B cell (primary cell): ENCODE measurements around the gene GOLGA6L10. TPM values are rescaled to one million over a fixed set of nuclear protein-coding genes. Genes with fewer than 3 reads are reported as not detected.
"Not testable (repeated sequence)": the region's sequence is repeated elsewhere in the genome, so short reads cannot be mapped to it uniquely, and the experiment has no call there.

Experiments
- ATAC-seq: fragments of 200-7000 bp; cut with Tn5 transposase; one replicate; pipeline ENCODE4 v1.10.0; 2021; ENCODE audit warnings: low read depth, mild to moderate bottlenecking, moderate number of reproducible peaks, moderate library complexity
- CTCF ChIA-PET: fragments of 350-600 bp; sonication (Branson Sonifier 250); formaldehyde crosslinking; loops from one replicate; lab custom pipeline; 2021; ENCODE audit warnings: antibody characterized with exemption, inconsistent platforms; lab: Charles Lee
- POLR2A ChIA-PET: fragments of 350-600 bp; sonication (Branson Sonifier 250); formaldehyde crosslinking; loops from one replicate; lab custom pipeline; 2021; ENCODE audit warnings: antibody characterized with exemption; lab: Charles Lee
- DNase-seq: peaks from one replicate; pipeline ENCODE4 v3.0.0; 2013
- H2AFZ ChIP-seq: 2 replicates; pipeline ENCODE4 v1.6.1; 2012; ENCODE audit warnings: mild to moderate bottlenecking, low read depth, low read length; ENCODE audit not compliant: insufficient read depth, poor library complexity, severe bottlenecking
- H3K27ac ChIP-seq, 2 donors: 1 replicate in 1 of 2; 2 replicates in 1 of 2; pipeline ENCODE4 v1.5.1; 2012 to 2013; ENCODE audit warnings: low read length in 2 of 2, mild to moderate bottlenecking in 2 of 2, moderate library complexity in 1 of 2
- H3K27me3 ChIP-seq, 4 experiments: fragments of 200-600 bp in 1 of 4; sonication (generic) in 1 of 4; replicated peaks in 1 of 4; 1 replicate in 2 of 4; 2 replicates in 2 of 4; pipeline versions ENCODE4 v1.6.1 to v1.7.0; 2013 to 2016; ENCODE audit warnings: low read length in 3 of 4, mild to moderate bottlenecking in 2 of 4, mixed read lengths in 1 of 4, moderate library complexity in 1 of 4; ENCODE audit not compliant: insufficient read depth in 4 of 4, control insufficient read depth in 3 of 4; ENCODE audit errors: control extremely low read depth in 1 of 4
- H3K36me3 ChIP-seq, 2 experiments: replicated peaks in 1 of 2; 1 replicate in 1 of 2; 2 replicates in 1 of 2; pipeline versions ENCODE4 v1.6.1 to v1.7.1; 2013; ENCODE audit warnings: low read length in 1 of 2; ENCODE audit not compliant: insufficient read depth in 2 of 2, control insufficient read depth in 1 of 2; ENCODE audit errors: control extremely low read depth in 1 of 2, extremely low read depth in 1 of 2
- H3K4me1 ChIP-seq, 2 donors: fragments of 200-600 bp in 1 of 2; sonication (generic) in 1 of 2; 1 replicate in 1 of 2; 2 replicates in 1 of 2; pipeline versions ENCODE4 v1.5.1 to v1.6.1; 2013 to 2017; ENCODE audit warnings: low read length in 2 of 2; ENCODE audit not compliant: control insufficient read depth in 2 of 2, insufficient read depth in 2 of 2
- H3K4me2 ChIP-seq: replicated peaks from 2 replicates; pipeline ENCODE3; 2012; ENCODE audit warnings: mild to moderate bottlenecking, low read depth, low read length; ENCODE audit not compliant: poor library complexity, severe bottlenecking
- H3K4me3 ChIP-seq, 5 experiments: fragments of 200-600 bp in 1 of 5; sonication (generic) in 1 of 5; 1 replicate in 3 of 5; 2 replicates in 2 of 5; pipeline versions ENCODE4 v1.5.1 to v1.7.0; 2011 to 2016; ENCODE audit warnings: low read length in 4 of 5, mild to moderate bottlenecking in 4 of 5, low read depth in 2 of 5, control low read depth in 1 of 5, moderate library complexity in 1 of 5; ENCODE audit not compliant: insufficient read depth in 1 of 5; ENCODE audit errors: control extremely low read depth in 1 of 5, extremely low read depth in 1 of 5
- H3K79me2 ChIP-seq: fragments of 200-600 bp; sonication (generic); one replicate; pipeline ENCODE4 v1.6.0; 2016; ENCODE audit warnings: low read length; ENCODE audit not compliant: control insufficient read depth, insufficient read depth
- H3K9ac ChIP-seq: fragments of 200-600 bp; sonication (generic); 2 replicates; pipeline ENCODE4 v1.6.1; 2017; ENCODE audit warnings: mild to moderate bottlenecking, low read length, moderate library complexity
- H3K9me3 ChIP-seq, 3 donors: one replicate each; pipeline versions ENCODE4 v1.6.1 to v1.7.1; 2013; ENCODE audit warnings: low read length in 2 of 3; ENCODE audit not compliant: control insufficient read depth in 2 of 3, insufficient read depth in 1 of 3; ENCODE audit errors: control extremely low read depth in 1 of 3
- H4K20me1 ChIP-seq: 2 replicates; pipeline ENCODE4 v1.6.0; 2012; ENCODE audit warnings: mild to moderate bottlenecking, low read length; ENCODE audit not compliant: insufficient read depth, control insufficient read depth, poor library complexity, severe bottlenecking
- H3K27ac Mint-ChIP-seq: one replicate; pipeline ENCODE4 v1.8.0; 2021; ENCODE audit warnings: mixed read lengths
- H3K27me3 Mint-ChIP-seq: one replicate; pipeline ENCODE4 v1.8.0; 2021; ENCODE audit warnings: mixed read lengths
- H3K4me1 Mint-ChIP-seq: one replicate; pipeline ENCODE4 v1.8.0; 2021; ENCODE audit warnings: mixed read lengths
- H3K4me3 Mint-ChIP-seq: one replicate; pipeline ENCODE4 v1.8.0; 2021; ENCODE audit warnings: mixed read lengths
- H3K9me3 Mint-ChIP-seq: one replicate; pipeline ENCODE4 v1.8.0; 2022; ENCODE audit warnings: mixed read lengths; ENCODE audit not compliant: insufficient read depth
- EZH2 ChIP-seq: IDR thresholded peaks from 2 replicates; pipeline ENCODE4 v1.6.1; 2012; ENCODE audit warnings: borderline replicate concordance, low read depth, mild to moderate bottlenecking, moderate library complexity, low read length; ENCODE audit not compliant: insufficient read depth, poor library complexity, severe bottlenecking
- WGBS: methylation state at CpG from one replicate; pipeline ENCODE4 v1.1.5; 2013; ENCODE audit warnings: missing lambda C conversion rate; ENCODE audit not compliant: insufficient coverage; 5-methylcytosine and 5-hydroxymethylcytosine counted together
- intact Hi-C: fragments of 100-400 bp; cut with micrococcal nuclease; formaldehyde crosslinking; loops from one replicate; pipeline ENCODE4 v1.10.0; 2022
- polyA plus RNA-seq: library from polyadenylated mRNA; depleted of rRNA; stranded (reverse); fragments of >200 nt; gene quantifications from 2 replicates; pipeline ENCODE4 v1.2.3, GENCODE V29; 2012
- total RNA-seq, 2 donors: library from RNA; stranded (reverse); fragments of 120-200 nt in 1 of 2; gene quantifications; 1 replicate in 1 of 2; 2 replicates in 1 of 2; pipeline versions ENCODE4 v1.2.3 to v1.2.4, GENCODE V29; 2013 to 2022
- TF ChIP-seq, protein P1 (sequence below): fragments of 200-600 bp; IDR thresholded peaks from one replicate; pipeline ENCODE4 v1.8.0; 2022; ENCODE audit warnings: antibody characterized with exemption, mild to moderate bottlenecking

Gene GOLGA6L10
- total and polyA plus RNA-seq, 2 donors (not counting 1 experiment from before 2014, with no cell fraction given): 0.73 to 1.1 TPM

DNA sequence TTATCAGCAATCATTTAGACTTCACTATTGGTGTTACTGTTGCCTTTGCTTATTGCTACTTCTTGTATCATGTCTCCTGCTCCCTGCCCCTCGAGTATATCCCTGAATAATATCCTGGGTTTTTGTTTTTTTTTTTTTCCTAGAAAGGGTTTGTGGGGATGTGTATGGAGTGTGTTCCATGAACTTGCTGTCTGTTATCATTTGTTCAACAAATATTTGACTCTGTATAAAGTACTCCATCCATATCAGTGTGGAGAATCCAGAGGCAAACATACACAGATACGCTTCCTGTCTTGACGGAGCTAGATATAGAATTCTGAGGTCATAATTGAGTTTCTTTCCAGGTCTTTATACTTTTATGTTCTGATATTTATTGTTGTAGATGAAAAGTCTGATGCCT is 48.5 kb upstream of the GOLGA6L10 start:
- 100% methylated on average over 1 of the region's 3 CpGs for WGBS
- Mint-ChIP-seq H3K4me3 (no peak overlapping the region), H3K27ac (no peak overlapping the region), H3K27me3 (no peaks in the 10 kb centered on the region), H3K9me3 (no peaks in the 10 kb centered on the region), H3K4me1 (peaks cover 14% of the 10 kb centered on the region)
- Histone ChIP-seq H3K27me3 (no peaks in the 10 kb centered on the region), H3K4me3 (no peak overlapping the region), H3K9me3 (no peaks in the 10 kb centered on the region), H4K20me1 (no peaks in the 10 kb centered on the region), H3K4me1 (peaks cover 11% of the 10 kb centered on the region in 2 donors), H3K9ac (no peak overlapping the region), H3K36me3 (no peaks in the 10 kb centered on the region), H3K79me2 (peaks cover 4% of the 10 kb centered on the region), H3K27ac (no peak overlapping the region), H3K4me2 (no peak overlapping the region), H2AFZ (no peak overlapping the region)
- ChIA-PET CTCF (no interaction called here), POLR2A (no interaction called here)
- TF ChIP-seq, protein P1, sequence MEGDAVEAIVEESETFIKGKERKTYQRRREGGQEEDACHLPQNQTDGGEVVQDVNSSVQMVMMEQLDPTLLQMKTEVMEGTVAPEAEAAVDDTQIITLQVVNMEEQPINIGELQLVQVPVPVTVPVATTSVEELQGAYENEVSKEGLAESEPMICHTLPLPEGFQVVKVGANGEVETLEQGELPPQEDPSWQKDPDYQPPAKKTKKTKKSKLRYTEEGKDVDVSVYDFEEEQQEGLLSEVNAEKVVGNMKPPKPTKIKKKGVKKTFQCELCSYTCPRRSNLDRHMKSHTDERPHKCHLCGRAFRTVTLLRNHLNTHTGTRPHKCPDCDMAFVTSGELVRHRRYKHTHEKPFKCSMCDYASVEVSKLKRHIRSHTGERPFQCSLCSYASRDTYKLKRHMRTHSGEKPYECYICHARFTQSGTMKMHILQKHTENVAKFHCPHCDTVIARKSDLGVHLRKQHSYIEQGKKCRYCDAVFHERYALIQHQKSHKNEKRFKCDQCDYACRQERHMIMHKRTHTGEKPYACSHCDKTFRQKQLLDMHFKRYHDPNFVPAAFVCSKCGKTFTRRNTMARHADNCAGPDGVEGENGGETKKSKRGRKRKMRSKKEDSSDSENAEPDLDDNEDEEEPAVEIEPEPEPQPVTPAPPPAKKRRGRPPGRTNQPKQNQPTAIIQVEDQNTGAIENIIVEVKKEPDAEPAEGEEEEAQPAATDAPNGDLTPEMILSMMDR: no peak
- no peak for TF ChIP-seq EZH2
- ATAC-seq (no peak), DNase-seq (no peak)
- intact Hi-C loops: no loop called here

DNA sequence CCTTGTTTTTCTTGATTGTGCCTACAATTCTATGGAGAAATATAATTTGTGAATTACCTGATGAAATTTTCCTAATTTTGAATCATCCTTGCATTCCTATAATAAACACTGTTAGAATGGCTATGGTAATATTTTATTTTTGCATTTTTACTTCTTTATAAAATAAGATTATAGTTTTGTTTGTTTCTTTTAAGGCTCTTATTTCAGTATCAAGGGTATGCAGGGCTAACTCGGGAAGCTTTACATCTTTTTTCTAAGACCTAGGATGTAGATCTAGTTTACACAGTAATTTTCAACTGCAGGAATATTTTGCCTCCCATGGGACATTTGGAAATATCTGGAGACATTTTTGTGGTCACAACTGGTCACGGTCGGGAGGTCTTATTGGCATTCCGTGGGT is 46.5 kb upstream of the GOLGA6L10 start:
- H3K4me3 ChIP-seq, H3K9me3 Mint-ChIP-seq, POLR2A ChIA-PET, H3K9ac ChIP-seq, H3K27me3 ChIP-seq, H2AFZ ChIP-seq, H3K27me3 Mint-ChIP-seq, intact Hi-C loops, ATAC-seq, H3K4me2 ChIP-seq, H3K27ac Mint-ChIP-seq, H3K9me3 ChIP-seq, DNase-seq, H4K20me1 ChIP-seq, H3K27ac ChIP-seq, H3K36me3 ChIP-seq, H3K4me3 Mint-ChIP-seq, H3K79me2 ChIP-seq, CTCF ChIA-PET: not testable (repeated sequence)
- H3K4me1 ChIP-seq: peaks cover 11% of the 10 kb centered on the region in 2 donors
- H3K4me1 Mint-ChIP-seq: peaks cover 14% of the 10 kb centered on the region
- WGBS: no CpG with 5 or more reads among the region's 4 CpGs
